GM12878 (cell line): ENCODE data around the gene GVQW3. TPM values are rescaled to one million over a fixed set of nuclear protein-coding genes. Genes with fewer than 3 reads are reported as not detected.

Experiments used
- ATAC-seq: fragments of 200-7000 bp; cut with Tn5 transposase; 3 replicates; pipeline ENCODE4 v1.9.1; 2020; ENCODE audit warnings: mild to moderate bottlenecking, moderate library complexity
- BruUV-seq: library from RNA; stranded (reverse); fragments of 400-500 nt; replicated peaks from 2 replicates; lab custom pipeline; 2021; lab: Mats Ljungman, UMichigan
- CTCF ChIA-PET: fragments of 300-600 bp; sonication (Branson Sonifier 250); formaldehyde crosslinking; extraction: SDS; loops from one replicate; lab custom pipeline; 2021; ENCODE audit warnings: inconsistent platforms; lab: Yijun Ruan, JAX
- POLR2A ChIA-PET: fragments of 350-600 bp; formaldehyde crosslinking; extraction: SDS; loops from one replicate; lab custom pipeline; 2021; ENCODE audit warnings: inconsistent platforms; lab: Charles Lee
- RAD21 ChIA-PET: fragments of 300-600 bp; sonication (Branson Sonifier 250); formaldehyde crosslinking; loops from one replicate; lab custom pipeline; 2023; ENCODE audit warnings: antibody characterized with exemption; ENCODE audit not compliant: unreplicated experiment; lab: Charles Lee
- SMC1A ChIA-PET: fragments of 300-600 bp; sonication (Branson Sonifier 250); formaldehyde crosslinking; loops from one replicate; lab custom pipeline; 2023; ENCODE audit not compliant: unreplicated experiment, uncharacterized antibody; lab: Charles Lee
- DNase-seq: peaks from one replicate; pipeline ENCODE4 v3.0.0-alpha.2; 2011; ENCODE audit warnings: low read depth, low spot score
- FAIRE-seq: peaks from 3 replicates; lab custom pipeline; 2011; peaks lifted over from hg19 to GRCh38; lab: Jason Lieb, UNC
- H2AFZ ChIP-seq: 2 replicates; pipeline ENCODE4 v1.6.0; 2011; ENCODE audit warnings: low read depth, low read length, control low read depth; ENCODE audit not compliant: control insufficient read depth
- H3K27ac ChIP-seq: 2 replicates; pipeline ENCODE4 v1.5.1; 2011; ENCODE audit warnings: control low read depth; ENCODE audit not compliant: control insufficient read depth, insufficient read depth
- H3K27me3 ChIP-seq, 2 experiments: replicated peaks in 1 of 2; 2 replicates each; pipeline versions ENCODE4 v1.6.0 to v1.6.1; 2011; ENCODE audit warnings: low read length in 1 of 2; ENCODE audit not compliant: control insufficient read depth in 2 of 2, insufficient read depth in 2 of 2
- H3K36me3 ChIP-seq, 2 experiments: 2 replicates each; pipeline ENCODE4 v1.5.1; 2011; ENCODE audit warnings: low read length in 1 of 2; ENCODE audit not compliant: control insufficient read depth in 2 of 2, insufficient read depth in 2 of 2
- H3K4me1 ChIP-seq: 2 replicates; pipeline ENCODE4 v1.6.1; 2011; ENCODE audit warnings: mild to moderate bottlenecking, low read length, moderate library complexity, mixed read lengths; ENCODE audit not compliant: control insufficient read depth, insufficient read depth
- H3K4me2 ChIP-seq: 2 replicates; pipeline ENCODE4 v1.6.0; 2011; ENCODE audit warnings: control low read depth; ENCODE audit not compliant: control insufficient read depth, insufficient read depth
- H3K4me3 ChIP-seq: fragments of 200-600 bp; sonication (generic); 2 replicates; pipeline ENCODE4 v1.5.1; 2016
- H3K79me2 ChIP-seq: 2 replicates; pipeline ENCODE4 v1.6.0; 2011; ENCODE audit warnings: low read length; ENCODE audit not compliant: control insufficient read depth, insufficient read depth
- H3K9ac ChIP-seq: 2 replicates; pipeline ENCODE4 v1.8.0; 2011; ENCODE audit warnings: low read length, control low read depth, mixed read lengths; ENCODE audit not compliant: control insufficient read depth, insufficient read depth
- H3K9me3 ChIP-seq: replicated peaks from 3 replicates; pipeline ENCODE4 v1.5.1; 2011; ENCODE audit warnings: mild to moderate bottlenecking, low read length; ENCODE audit not compliant: control insufficient read depth, insufficient read depth
- H4K20me1 ChIP-seq: 2 replicates; pipeline ENCODE4 v1.6.0; 2011; ENCODE audit not compliant: control insufficient read depth, insufficient read depth
- BMI1 ChIP-seq: fragments of 450-650 bp; IDR thresholded peaks from 2 replicates; pipeline ENCODE4 v1.6.1; 2016; ENCODE audit warnings: mild to moderate bottlenecking, moderate library complexity, borderline replicate concordance
- CUX1 ChIP-seq: IDR thresholded peaks from 2 replicates; pipeline ENCODE4 v1.6.1; 2012; ENCODE audit warnings: improper control_type of control experiment, low read depth, low read length; ENCODE audit not compliant: insufficient replicate concordance
- MAX ChIP-seq: IDR thresholded peaks from 2 replicates; pipeline ENCODE4 v1.6.1; 2012; ENCODE audit warnings: low read depth, low read length, improper control_type of control experiment
- NKRF ChIP-seq: fragments of 450-650 bp; conservative IDR thresholded peaks from 2 replicates; pipeline ENCODE4 v1.6.1; 2017; ENCODE audit warnings: mild to moderate bottlenecking, moderate library complexity
- RFX5 ChIP-seq: IDR thresholded peaks from 2 replicates; pipeline ENCODE4 v1.6.1; 2011; ENCODE audit warnings: low read depth, low read length, improper control_type of control experiment
- SMAD5 ChIP-seq: IDR thresholded peaks from 2 replicates; pipeline ENCODE4 v1.6.1; 2016; ENCODE audit warnings: antibody characterized with exemption, low read depth
- TCF3 ChIP-seq: IDR thresholded peaks from 2 replicates; pipeline ENCODE4 v1.6.1; 2012; ENCODE audit warnings: low read depth, mild to moderate bottlenecking, low read length, borderline replicate concordance; ENCODE audit not compliant: insufficient read depth
- WGBS: methylation state at CpG from one replicate; pipeline ENCODE4 v1.1.6; 2016; ENCODE audit warnings: low lambda C conversion rate; ENCODE audit not compliant: insufficient replicate concordance, insufficient coverage; ENCODE audit errors: missing lambda C conversion rate; 5-methylcytosine and 5-hydroxymethylcytosine counted together
- in situ Hi-C: fragments of 300-500 bp; cut with MboI; formaldehyde crosslinking; loops from 9 replicates; pipeline ENCODE4 v1.14.3; 2018; ENCODE audit warnings: mixed read lengths
- intact Hi-C: fragments of 100-400 bp; cut with micrococcal nuclease; formaldehyde crosslinking; loops from one replicate; pipeline ENCODE4 v1.14.2; 2022; ENCODE audit not compliant: unreplicated experiment
- polyA plus RNA-seq, 11 experiments: library from polyadenylated mRNA; depleted of rRNA in 4 of 11; unstranded in 6 of 11; stranded (reverse) in 5 of 11; fragments of >200 nt; fragmentation: Nextera tagmentation in 4 of 11; fragmentation: Illumina TruSeq in 1 of 11; extraction: Ambion mirVana in 4 of 11; extraction: Trizol in 1 of 11; gene quantifications; 1 replicate in 1 of 11; 2 replicates in 10 of 11; pipeline versions ENCODE4 v1.2.1 to v1.2.3, GENCODE V29; 2011 to 2016; ENCODE audit warnings: inconsistent platforms in 2 of 11, missing spikeins in 2 of 11, low read depth in 1 of 11
- total RNA-seq, 4 experiments: library from RNA; depleted of rRNA in 3 of 4; stranded (reverse); fragments of >200 nt in 3 of 4; fragmentation: Illumina TruSeq in 1 of 4; extraction: Trizol in 1 of 4; gene quantifications; 2 replicates each; pipeline versions ENCODE4 v1.2.1 to v1.2.3, GENCODE V29; 2013 to 2021

GVQW3 gene
- total and polyA plus RNA-seq, 10 of the 15 experiments (the other 5 are each of a cell fraction or from before 2014, with no cell fraction given), result 0.13 to 3.3 (median 1.7) TPM

GRCh38 chr11:76455931-76456330, 74.8 kb downstream of the GVQW3 start (continued):
- no peak for TF ChIP-seq MAX
- no peak for TF ChIP-seq TCF3

- ChIA-PET RAD21 (no interaction called here), SMC1A (interaction anchor here (0.8 to 1.2 kb wide), 2 partner anchors 9 to 10 kb away, joined by 4 read pairs; no protein-coding TSS in a partner anchor), CTCF (interaction anchor here (0.8 to 1.0 kb wide), 2 partner anchors 9 to 11 kb away, joined by 3 read pairs; no protein-coding TSS in a partner anchor), POLR2A (no interaction called here)
- H4K20me1 ChIP-seq, result no peaks in the 10 kb centered on the region
- WGBS, result 98% methylated on average over 2 of the region's 2 CpGs
- no peak overlapping the region for H3K9ac ChIP-seq
- ATAC-seq (no peak), FAIRE-seq (no peak), DNase-seq (no peak)
- no peaks in the 10 kb centered on the region for H3K9me3 ChIP-seq
- TF ChIP-seq RFX5 (no peak), NKRF (no peak), BMI1 (no peak), CUX1 (no peak), SMAD5 (no peak)
- no peak overlapping the region for H2AFZ ChIP-seq
- no peaks in the 10 kb centered on the region for H3K4me1 ChIP-seq
- H3K27ac ChIP-seq, result no peak overlapping the region
- H3K36me3 ChIP-seq, result peaks cover 0 to 4% of the 10 kb centered on the region in 2 experiments; a peak in 3 of 4 replicates
- H3K4me3 ChIP-seq, result no peak overlapping the region
- BruUV-seq, result no TSS peak
- in situ Hi-C loops, result no loop called here
- no peaks in the 10 kb centered on the region for H3K79me2 ChIP-seq
- intact Hi-C loops, result no loop called here
- no peaks in the 10 kb centered on the region for H3K27me3 ChIP-seq
- no peak overlapping the region for H3K4me2 ChIP-seq
Measured at GRCh38 chr11:76456571-76456970, 75.4 kb downstream of the GVQW3 start.
